Measurements from ENCODE around the gene DDR2. TPM values are rescaled to one million over a fixed set of nuclear protein-coding genes. Genes with fewer than 3 reads are reported as not detected.

The DDR2 gene
- total RNA-seq, 2 donors from 2014 or later, result 75.1 to 80.3 TPM

GRCh38 chr1:162688931-162689330 is 56.7 kb downstream of the DDR2 start:
- ATAC-seq (no peak), DNase-seq (no peak)
- intact Hi-C loops (cut with DNase I), result loop anchor here in 1 of 2 donors (5.0 kb wide), 1 partner anchor 57 kb away; the partner anchor contains the start of gene DDR2

GRCh38 chr1:162689745-162690671 is 57.7 kb downstream of the DDR2 start:
- DNase-seq (no peak), ATAC-seq (peak; percentile 24 to 46)
- intact Hi-C loops (cut with DNase I), result loop anchor here in 1 of 2 donors (5.0 kb wide), 1 partner anchor 58 kb away; the partner anchor contains the start of gene DDR2

GRCh38 chr1:162690672-162691434 is 58.6 kb downstream of the DDR2 start:
- DNase-seq (peak; percentile 75), ATAC-seq (peak; percentile 75 to 87)
- intact Hi-C loops (cut with DNase I), result no loop called here

- intact Hi-C loops (cut with DNase I), result no loop called here
- no peak for DNase-seq
- no peak for ATAC-seq
Observed at GRCh38 chr1:162691999-162692575, 59.8 kb downstream of the DDR2 start.

- ATAC-seq, result no peak
- intact Hi-C loops (cut with DNase I), result no loop called here
- no peak for DNase-seq
Observed at GRCh38 chr1:162694911-162695310, 62.6 kb downstream of the DDR2 start.

- DNase-seq (no peak), ATAC-seq (no peak)
- intact Hi-C loops (cut with DNase I), result no loop called here
Observed at GRCh38 chr1:162695687-162696086, 63.4 kb downstream of the DDR2 start.

GRCh38 chr1:162696286-162696862 is 64.1 kb downstream of the DDR2 start:
- DNase-seq (peak; percentile 73), ATAC-seq (peak; percentile 96)
- intact Hi-C loops (cut with DNase I), result no loop called here

GRCh38 chr1:162697140-162697895 is 65.1 kb downstream of the DDR2 start:
- ATAC-seq, result no peak
- DNase-seq, result no peak
- intact Hi-C loops (cut with DNase I), result no loop called here

- ATAC-seq, result no peak
- intact Hi-C loops (cut with DNase I), result no loop called here
Observed at GRCh38 chr1:162699366-162699765, 67.1 kb downstream of the DDR2 start.

GRCh38 chr1:162700131-162700530 is 67.9 kb downstream of the DDR2 start:
- ATAC-seq, result no peak
- intact Hi-C loops (cut with DNase I), result no loop called here
- no peak for DNase-seq

More at GRCh38 chr1:162699366-162699765, 67.1 kb downstream of the DDR2 start:
- no peak for DNase-seq

- ATAC-seq (no peak), DNase-seq (no peak)
- intact Hi-C loops (cut with DNase I), result no loop called here
Observed at GRCh38 chr1:162701286-162701685, 69.0 kb downstream of the DDR2 start.

GRCh38 chr1:162702628-162703027 is 70.4 kb downstream of the DDR2 start:
- DNase-seq, result no peak
- ATAC-seq, result no peak
- intact Hi-C loops (cut with DNase I), result no loop called here

GRCh38 chr1:162703708-162704107 is 71.4 kb downstream of the DDR2 start:
- ATAC-seq (peak in 1 of 2 donors; percentile 25), DNase-seq (peak; percentile 51)
- intact Hi-C loops (cut with DNase I), result no loop called here

GRCh38 chr1:162704673-162705424 is 72.6 kb downstream of the DDR2 start:
- DNase-seq, result peak; percentile 37
- peak; percentile 70 to 87 for ATAC-seq
- intact Hi-C loops (cut with DNase I), result no loop called here

- intact Hi-C loops (cut with DNase I), result no loop called here
- peak in 1 of 2 donors; percentile 55 for ATAC-seq
- DNase-seq, result no peak
Observed at GRCh38 chr1:162706003-162706402, 73.7 kb downstream of the DDR2 start.

GRCh38 chr1:162706606-162707005 is 74.3 kb downstream of the DDR2 start:
- ATAC-seq, result peak in 1 of 2 donors; percentile 48
- intact Hi-C loops (cut with DNase I), result no loop called here
- no peak for DNase-seq

GRCh38 chr1:162708286-162708685 is 76.0 kb downstream of the DDR2 start:
- DNase-seq (no peak), ATAC-seq (no peak)
- intact Hi-C loops (cut with DNase I), result no loop called here
